BJ (cell line): Measurements from ENCODE around the gene BCL2L2. TPM values are rescaled to one million over a fixed set of nuclear protein-coding genes. Genes with fewer than 3 reads are reported as not detected.

Experiments used
- CTCF ChIA-PET: fragments of 350-600 bp; formaldehyde crosslinking; extraction: SDS; loops from one replicate; lab custom pipeline; 2021; ENCODE audit warnings: antibody characterized with exemption, inconsistent platforms; lab: Yijun Ruan, JAX
- POLR2A ChIA-PET: fragments of 300-600 bp; sonication (Branson Sonifier 250); formaldehyde crosslinking; extraction: SDS; loops from one replicate; lab custom pipeline; 2021; ENCODE audit warnings: antibody characterized with exemption; lab: Charles Lee
- DNase-seq: peaks from one replicate; pipeline ENCODE4 v3.0.0-alpha.2; 2011; ENCODE audit warnings: low read depth
- H3K27me3 ChIP-seq: 2 replicates; pipeline ENCODE4 v1.6.0; 2011; ENCODE audit warnings: low read length; ENCODE audit not compliant: control insufficient read depth, insufficient read depth
- H3K36me3 ChIP-seq: 2 replicates; pipeline ENCODE4 v1.5.1; 2011; ENCODE audit warnings: low read length; ENCODE audit not compliant: control insufficient read depth, insufficient read depth
- H3K4me3 ChIP-seq: 2 replicates; pipeline ENCODE4 v1.5.1; 2011; ENCODE audit warnings: low read depth, mild to moderate bottlenecking, control low read depth, low read length
- CTCF ChIP-seq: IDR thresholded peaks from 2 replicates; pipeline ENCODE4 v1.5.1; 2011; ENCODE audit warnings: low read depth, mild to moderate bottlenecking, control low read depth, inconsistent platforms, low read length, moderate library complexity; ENCODE audit not compliant: insufficient read depth
- polyA plus RNA-seq: library from polyadenylated mRNA; depleted of rRNA; stranded (reverse); fragments of >200 nt; gene quantifications from 2 replicates; pipeline ENCODE4 v1.2.3, GENCODE V29; 2011

The BCL2L2 gene
- polyA plus RNA-seq, 1 experiment = 26.5 TPM

DNA sequence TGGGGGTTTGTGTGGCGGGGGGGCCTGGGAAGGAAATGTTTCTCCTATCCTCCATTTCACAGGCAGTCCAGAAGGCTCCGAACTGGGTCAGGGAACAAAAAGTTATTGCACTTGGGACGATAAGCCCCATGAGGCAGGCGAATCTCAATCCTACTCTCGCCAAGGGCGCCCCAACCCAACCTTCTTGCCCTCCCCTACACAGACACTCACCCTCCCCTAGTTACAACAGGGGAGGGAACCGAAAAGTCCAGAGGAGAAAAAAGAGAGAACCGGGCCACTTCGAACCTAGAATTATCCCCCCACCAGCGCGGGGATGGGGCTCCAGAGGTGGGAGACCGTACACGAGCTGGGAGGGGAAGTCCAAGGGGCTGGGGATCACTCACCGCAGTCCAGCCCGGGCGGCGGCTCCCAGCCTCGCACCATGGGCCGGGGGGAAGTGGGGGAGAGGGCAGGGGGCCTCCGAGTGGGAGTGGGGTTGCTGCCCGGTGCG lies 21.1 kb upstream of the BCL2L2 start:
- DNase-seq = no peak
- Histone ChIP-seq H3K4me3 (peak overlapping the region; percentile 92), H3K36me3 (no peaks in the 10 kb centered on the region), H3K27me3 (peaks cover 2% of the 10 kb centered on the region)
- CTCF ChIA-PET = interaction anchor here (2.0 to 3.8 kb wide), 3 partner anchors 9 to 15 kb away, joined by 12 to 15 read pairs (median 13); no protein-coding TSS in a partner anchor
- POLR2A ChIA-PET = interaction anchor here (0.7 to 1.3 kb wide), 2 partner anchors 15 to 37 kb away, joined by 3 to 6 read pairs; no protein-coding TSS in a partner anchor
- TF ChIP-seq CTCF = no peak

DNA sequence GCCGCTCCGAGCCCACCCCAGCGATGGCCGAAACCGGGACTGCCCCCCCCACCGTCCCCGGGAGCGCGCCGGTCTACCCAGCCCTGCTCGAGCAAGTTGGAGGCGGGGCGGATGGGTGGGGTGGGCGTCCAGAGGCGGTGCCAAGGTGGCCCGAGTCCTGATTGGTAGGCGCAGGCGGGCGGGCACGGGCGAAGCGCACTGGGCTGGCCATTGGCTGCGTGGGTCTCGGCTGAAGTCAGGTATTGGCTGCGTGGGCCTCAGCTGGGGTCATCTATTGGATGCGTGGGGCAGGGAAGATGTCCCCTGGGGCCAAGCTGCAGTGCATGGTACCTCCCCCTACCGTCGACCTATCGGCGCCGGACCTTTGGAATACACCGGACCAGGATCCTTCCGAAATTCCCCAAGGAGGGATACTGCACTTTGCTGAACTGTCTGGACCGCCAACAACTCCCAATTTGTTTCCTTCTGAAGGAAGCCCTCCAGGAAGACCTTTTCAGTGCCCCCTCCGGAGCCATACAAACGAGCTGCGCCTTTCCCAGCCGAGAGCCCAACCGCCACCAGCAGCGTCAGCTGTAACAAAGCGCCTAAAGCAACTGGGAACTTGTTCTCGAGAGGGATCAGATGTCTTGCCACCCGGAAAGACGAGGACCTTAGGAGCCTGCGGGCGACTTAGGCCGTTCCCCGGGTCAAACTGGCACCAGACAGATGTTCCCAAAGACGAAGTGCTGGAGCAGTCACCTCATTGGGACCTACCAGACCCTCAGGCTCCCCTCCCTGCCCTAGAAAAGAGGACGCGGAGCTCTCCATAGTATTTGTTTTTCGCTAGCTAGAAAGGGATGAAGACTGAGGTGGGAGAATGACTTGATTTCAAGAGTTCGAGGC lies 20.4 kb upstream of the BCL2L2 start, which contains the start of gene HOMEZ:
Gene HOMEZ (minus strand): TSS at position 113 of the 882 bp plus-strand sequence. CDS start 180 bp downstream, outside the sequence.
- TF ChIP-seq CTCF = peak; percentile 14; the same call in 1 of the 2 replicates
- POLR2A ChIA-PET = interaction anchor here (0.7 to 1.3 kb wide), 2 partner anchors 15 to 36 kb away, joined by 3 to 6 read pairs; no protein-coding TSS in a partner anchor
- H3K4me3 ChIP-seq = peak within 1 kb of the TSS; percentile 92
- CTCF ChIA-PET = interaction anchor here (0.6 to 3.8 kb wide), 5 partner anchors 8 to 386 kb away, joined by 3 to 15 read pairs (median 12); no protein-coding TSS in a partner anchor
- no peaks in the 10 kb centered on the region for H3K36me3 ChIP-seq
- peaks cover 2% of the 10 kb centered on the region for H3K27me3 ChIP-seq
- peak; percentile 90 for DNase-seq

- no peaks in the 10 kb centered on the region for H3K36me3 ChIP-seq
- ChIA-PET CTCF (interaction anchor here (1.0 to 3.8 kb wide), 5 partner anchors 8 to 15 kb away, joined by 3 to 15 read pairs (median 12); partner anchors contain the start of gene PPP1R3E), POLR2A (interaction anchor here (1.3 kb wide), 1 partner anchor 14 kb away, joined by 3 read pairs; no protein-coding TSS in a partner anchor)
- peak overlapping the region; percentile 92 for H3K4me3 ChIP-seq
- no peak for TF ChIP-seq CTCF
- DNase-seq = no peak
- H3K27me3 ChIP-seq = peaks cover 2% of the 10 kb centered on the region
These were observed 19.6 kb upstream of the BCL2L2 start for GRCh38 chr14:23286902-23287479.

GRCh38 chr14:23294734-23295561 lies 11.7 kb upstream of the BCL2L2 start:
- DNase-seq = no peak
- CTCF ChIA-PET = interaction anchor here (0.6 to 2.4 kb wide), 19 partner anchors 9 to 757 kb away, joined by 3 to 15 read pairs (median 3); partner anchors contain the start of genes BCL2L2, HOMEZ and NGDN
- TF ChIP-seq CTCF = peak; percentile 90
- H3K36me3 ChIP-seq = peaks cover 1% of the 10 kb centered on the region; the same call in 1 of the 2 replicates
- POLR2A ChIA-PET = interaction anchor here (0.6 kb wide), 1 partner anchor 17 kb away, joined by 7 read pairs; no protein-coding TSS in a partner anchor
- H3K27me3 ChIP-seq = no peaks in the 10 kb centered on the region
- H3K4me3 ChIP-seq = no peak overlapping the region
